Spleen (tissue), 11 donors: ENCODE data around the gene MLLT10. TPM values are rescaled to one million over a fixed set of nuclear protein-coding genes. Genes with fewer than 3 reads are reported as not detected.

Experiments
- DNase-seq: peaks from one replicate; pipeline ENCODE4 v3.0.0-alpha.2; 2020
- H3K27ac ChIP-seq, 8 donors: fragments of 200-600 bp; sonication (generic) in 7 of 8; 1 replicate in 4 of 8; 2 replicates in 4 of 8; pipeline versions ENCODE4 v1.5.0 to v1.8.0; 2016 to 2021; ENCODE audit warnings: inconsistent platforms in 4 of 8, mild to moderate bottlenecking in 4 of 8, moderate library complexity in 1 of 8
- H3K27me3 ChIP-seq, 7 donors: fragments of 200-600 bp; sonication (generic) in 6 of 7; replicated peaks in 1 of 7; 1 replicate in 4 of 7; 2 replicates in 3 of 7; pipeline versions ENCODE4 v1.5.0 to v1.8.0; 2016 to 2021; ENCODE audit warnings: inconsistent platforms in 3 of 7, mild to moderate bottlenecking in 1 of 7
- H3K36me3 ChIP-seq, 6 donors: fragments of 200-600 bp; sonication (generic) in 5 of 6; 1 replicate in 4 of 6; 2 replicates in 2 of 6; pipeline versions ENCODE4 v1.5.0 to v1.8.0; 2016 to 2021; ENCODE audit warnings: inconsistent platforms in 2 of 6
- H3K4me1 ChIP-seq, 6 donors: fragments of 200-600 bp; sonication (generic) in 5 of 6; 1 replicate in 3 of 6; 2 replicates in 3 of 6; pipeline versions ENCODE4 v1.5.0 to v1.8.0; 2016 to 2021; ENCODE audit warnings: inconsistent platforms in 3 of 6
- H3K4me3 ChIP-seq, 8 donors: fragments of 200-600 bp; sonication (generic) in 7 of 8; 1 replicate in 4 of 8; 2 replicates in 4 of 8; pipeline versions ENCODE4 v1.5.0 to v1.8.0; 2016 to 2021; ENCODE audit warnings: inconsistent platforms in 4 of 8, mild to moderate bottlenecking in 4 of 8, moderate library complexity in 2 of 8
- H3K9me3 ChIP-seq, 8 donors: fragments of 200-600 bp; sonication (generic) in 7 of 8; 1 replicate in 4 of 8; 2 replicates in 4 of 8; pipeline versions ENCODE4 v1.5.0 to v1.8.0; 2016 to 2021; ENCODE audit warnings: inconsistent platforms in 4 of 8
- POLR2A ChIP-seq, 3 donors: fragments of 450-650 bp; IDR thresholded peaks; one replicate each; pipeline ENCODE4 v1.5.1; 2017; ENCODE audit warnings: antibody characterized with exemption in 3 of 3, mild to moderate bottlenecking in 1 of 3
- POLR2AphosphoS5 ChIP-seq, 3 donors: sonication (generic); formaldehyde crosslinking; IDR thresholded peaks; one replicate each; pipeline ENCODE4 v1.5.1; 2017; ENCODE audit warnings: antibody characterized with exemption in 3 of 3
- WGBS, 5 donors: extraction: QIAGEN DNeasy Blood & Tissue Kit in 3 of 5; methylation state at CpG; one replicate each; pipeline versions ENCODE4 v1.1.5 to v1.1.7; 2013 to 2018; 5-methylcytosine and 5-hydroxymethylcytosine counted together
- intact Hi-C: fragments of 100-400 bp; cut with DNase I; formaldehyde crosslinking; loops from one replicate; pipeline ENCODE4 v1.15.0; 2023; ENCODE audit warnings: low total_unique reads
- polyA plus RNA-seq, 3 donors: library from polyadenylated mRNA; stranded (reverse); fragments of 200-250 nt; gene quantifications; one replicate each; pipeline ENCODE4 v1.2.1, GENCODE V29; 2013
- total RNA-seq, 7 donors: library from RNA; depleted of rRNA in 3 of 7; stranded (reverse); fragments of >200 nt in 3 of 7; fragmentation: NEBNext Ultra II Directional in 4 of 7; extraction: Animal tissue kit (Norgen Biotek cat#: 25700) in 4 of 7; gene quantifications; one replicate each; pipeline versions ENCODE4 v1.1.0 to v1.2.1, GENCODE V29; 2016 to 2021
- TF ChIP-seq, protein P1 (sequence below), 11 experiments: fragments of 200-600 bp in 7 of 11; fragments of 450-650 bp in 4 of 11; sonication (generic) in 4 of 11; IDR thresholded peaks in 8 of 11; conservative IDR thresholded peaks in 3 of 11; 1 replicate in 7 of 11; 2 replicates in 4 of 11; pipeline versions ENCODE4 v1.4.0 to v1.8.0; 2016 to 2021; ENCODE audit warnings: antibody characterized with exemption in 11 of 11, inconsistent platforms in 4 of 11, mild to moderate bottlenecking in 1 of 11
- donor health status: healthy with polysubstance abuse.
- donor health status: DM: no; HTN: no; CAD: no; lungs with moderate emphysema.
- donor health status: DM: no; HTN: no; CAD: no.
- donor health status: Bipolar disorder and iron deficiency.
- donor health status: healthy.
- donor health status: DM: no; HTN: no; CAD: no.
- donor health status: DM: yes; HTN: yes; CAD: no.

The MLLT10 gene
- total and polyA plus RNA-seq, 10 donors: 9.5 to 58.1 (median 43.0) TPM

DNA sequence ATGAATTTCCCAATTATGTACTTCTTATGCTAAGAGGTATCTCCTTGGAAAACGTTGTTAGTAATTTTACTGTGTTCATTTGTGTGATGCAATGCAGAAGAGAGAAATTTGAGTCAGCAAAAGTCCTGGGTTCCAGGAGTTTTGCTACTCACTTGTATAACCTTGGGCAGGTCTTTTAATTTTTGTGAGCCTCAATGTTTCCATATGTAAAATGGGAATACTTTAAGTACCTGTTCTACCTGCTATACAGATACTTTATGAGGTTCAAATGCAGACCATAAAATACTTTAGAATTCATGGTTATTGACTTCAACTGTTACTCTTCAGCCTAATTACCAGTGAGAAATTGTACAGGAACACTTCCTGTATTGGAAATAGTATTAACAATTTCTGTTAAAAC is 185.5 kb downstream of the MLLT10 start:
- Histone ChIP-seq H3K4me3 (no peak overlapping the region), H3K4me1 (peaks cover 0 to 10% (median 7%) of the 10 kb centered on the region in 6 donors), H3K36me3 (peaks cover 0 to 52% (median 5%) of the 10 kb centered on the region in 6 donors), H3K27me3 (no peaks in the 10 kb centered on the region), H3K9me3 (no peaks in the 10 kb centered on the region), H3K27ac (no peak overlapping the region)
- 53 to 85% (median 65%) methylated on average over 1 of the region's 1 CpG for WGBS, 5 donors
- no peak for DNase-seq
- TF ChIP-seq POLR2A (IDR thresholded peaks at IDR 0.05) (no peak), POLR2AphosphoS5 (IDR thresholded peaks at IDR 0.05) (no peak)
- TF ChIP-seq, protein P1, sequence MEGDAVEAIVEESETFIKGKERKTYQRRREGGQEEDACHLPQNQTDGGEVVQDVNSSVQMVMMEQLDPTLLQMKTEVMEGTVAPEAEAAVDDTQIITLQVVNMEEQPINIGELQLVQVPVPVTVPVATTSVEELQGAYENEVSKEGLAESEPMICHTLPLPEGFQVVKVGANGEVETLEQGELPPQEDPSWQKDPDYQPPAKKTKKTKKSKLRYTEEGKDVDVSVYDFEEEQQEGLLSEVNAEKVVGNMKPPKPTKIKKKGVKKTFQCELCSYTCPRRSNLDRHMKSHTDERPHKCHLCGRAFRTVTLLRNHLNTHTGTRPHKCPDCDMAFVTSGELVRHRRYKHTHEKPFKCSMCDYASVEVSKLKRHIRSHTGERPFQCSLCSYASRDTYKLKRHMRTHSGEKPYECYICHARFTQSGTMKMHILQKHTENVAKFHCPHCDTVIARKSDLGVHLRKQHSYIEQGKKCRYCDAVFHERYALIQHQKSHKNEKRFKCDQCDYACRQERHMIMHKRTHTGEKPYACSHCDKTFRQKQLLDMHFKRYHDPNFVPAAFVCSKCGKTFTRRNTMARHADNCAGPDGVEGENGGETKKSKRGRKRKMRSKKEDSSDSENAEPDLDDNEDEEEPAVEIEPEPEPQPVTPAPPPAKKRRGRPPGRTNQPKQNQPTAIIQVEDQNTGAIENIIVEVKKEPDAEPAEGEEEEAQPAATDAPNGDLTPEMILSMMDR (IDR thresholded peaks at IDR 0.05 in 8 of 11, conservative IDR thresholded peaks at IDR 0.05 in 3 of 11): no peak
- intact Hi-C loops: no loop called here

DNA sequence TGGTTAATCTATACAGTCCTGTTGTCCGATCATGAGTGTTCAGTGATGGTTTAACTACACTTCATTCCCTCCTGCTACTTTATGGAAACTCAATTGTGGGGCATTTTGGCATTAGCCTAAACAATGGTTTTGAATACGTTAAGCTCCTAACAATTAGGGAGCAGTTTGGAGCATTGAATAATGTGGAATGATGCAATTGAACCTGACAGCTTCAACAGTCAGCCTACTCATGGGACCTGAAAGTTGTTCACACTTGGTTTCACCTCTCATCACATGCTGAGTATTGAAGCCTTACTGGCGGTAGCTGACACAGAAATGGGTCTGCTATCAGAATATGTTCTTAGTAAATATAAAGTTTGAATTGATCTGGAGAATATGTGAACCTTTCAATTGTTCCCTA is 186.1 kb downstream of the MLLT10 start:
- Histone ChIP-seq H3K4me3 (no peak overlapping the region), H3K36me3 (peaks cover 0 to 46% (median 1%) of the 10 kb centered on the region in 6 donors), H3K27me3 (no peaks in the 10 kb centered on the region), H3K9me3 (no peaks in the 10 kb centered on the region), H3K4me1 (peaks cover 0 to 16% (median 12%) of the 10 kb centered on the region in 6 donors), H3K27ac (no peak overlapping the region)
- TF ChIP-seq POLR2AphosphoS5 (IDR thresholded peaks at IDR 0.05) (no peak), POLR2A (IDR thresholded peaks at IDR 0.05) (no peak)
- TF ChIP-seq, protein P1 (IDR thresholded peaks at IDR 0.05 in 8 of 11, conservative IDR thresholded peaks at IDR 0.05 in 3 of 11): no peak
- intact Hi-C loops: no loop called here
- no peak for DNase-seq
- WGBS, 5 donors: 89 to 97% (median 93%) methylated on average over 3 of the region's 3 CpGs

DNA sequence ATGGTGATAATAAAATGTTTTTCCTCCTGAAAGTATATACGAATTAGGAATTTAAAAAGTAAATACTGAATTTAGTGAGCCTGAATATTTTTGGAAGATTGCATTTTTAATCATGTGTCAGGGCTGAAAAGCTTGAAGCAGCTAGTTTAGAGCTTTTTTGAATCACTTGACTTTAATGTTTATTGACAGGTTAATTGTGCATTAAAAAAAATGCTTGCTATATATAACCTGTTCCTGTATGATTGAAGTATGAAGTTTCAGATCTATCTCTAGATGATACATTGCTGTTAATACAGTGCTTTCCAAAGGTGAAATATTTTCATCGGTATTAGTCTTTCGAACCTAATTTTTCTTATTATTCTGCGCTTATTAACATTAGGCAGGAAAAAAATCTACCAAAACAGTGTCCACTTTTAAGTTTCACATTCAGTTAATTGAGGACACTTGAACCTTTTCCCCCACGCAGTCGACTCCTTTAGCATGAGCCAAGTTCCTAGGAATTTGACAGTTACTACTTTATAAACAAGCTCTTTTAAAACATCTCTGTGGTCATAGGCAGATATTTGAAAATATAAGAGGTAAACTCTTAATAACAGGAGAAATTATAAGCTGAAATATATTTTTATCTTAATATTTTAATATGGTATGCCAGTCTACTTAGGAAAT is 187.1 kb downstream of the MLLT10 start:
- no peak for TF ChIP-seq POLR2AphosphoS5 (IDR thresholded peaks at IDR 0.05)
- TF ChIP-seq POLR2A (IDR thresholded peaks at IDR 0.05): no peak
- TF ChIP-seq, protein P1 (IDR thresholded peaks at IDR 0.05 in 8 of 11, conservative IDR thresholded peaks at IDR 0.05 in 3 of 11): no peak
- no peaks in the 10 kb centered on the region for H3K27me3 ChIP-seq
- H3K4me1 ChIP-seq: peaks cover 0 to 18% (median 14%) of the 10 kb centered on the region in 6 donors
- 82 to 88% (median 87%) methylated on average over 6 of the region's 6 CpGs for WGBS, 5 donors
- no peak overlapping the region for H3K4me3 ChIP-seq
- H3K27ac ChIP-seq: no peak overlapping the region
- H3K9me3 ChIP-seq: no peaks in the 10 kb centered on the region
- intact Hi-C loops: no loop called here
- no peak for DNase-seq
- peaks cover 0 to 38% (median 0%) of the 10 kb centered on the region in 6 donors for H3K36me3 ChIP-seq

DNA sequence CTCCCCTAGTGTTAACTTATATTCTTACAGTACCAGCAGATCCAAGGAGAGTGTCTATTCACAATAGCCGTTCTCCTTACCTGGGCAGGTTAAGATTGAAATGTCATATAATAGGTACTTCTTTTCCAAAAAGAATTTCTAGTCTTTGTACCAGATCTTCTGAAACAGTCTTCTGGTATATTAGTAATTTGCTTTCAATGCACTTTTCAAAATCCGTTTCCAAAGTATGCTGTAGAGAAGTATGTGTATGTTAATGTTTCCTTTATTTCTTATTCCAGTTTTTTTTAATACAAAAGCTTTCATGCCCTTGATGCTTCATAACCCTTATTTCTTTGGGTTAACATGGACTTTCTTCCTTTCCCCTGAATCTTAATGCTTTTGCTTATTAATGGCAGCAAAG is 188.2 kb downstream of the MLLT10 start:
- intact Hi-C loops: no loop called here
- H3K27ac ChIP-seq: no peak overlapping the region
- DNase-seq: no peak
- TF ChIP-seq, protein P1 (IDR thresholded peaks at IDR 0.05 in 8 of 11, conservative IDR thresholded peaks at IDR 0.05 in 3 of 11): no peak
- TF ChIP-seq POLR2A (IDR thresholded peaks at IDR 0.05) (no peak), POLR2AphosphoS5 (IDR thresholded peaks at IDR 0.05) (no peak)
- H3K36me3 ChIP-seq: peaks cover 0 to 41% (median 0%) of the 10 kb centered on the region in 6 donors
- no peaks in the 10 kb centered on the region for H3K27me3 ChIP-seq
- H3K4me3 ChIP-seq: no peak overlapping the region
- H3K4me1 ChIP-seq: peaks cover 0 to 20% (median 15%) of the 10 kb centered on the region in 6 donors
- WGBS, 5 donors: 94 to 99% (median 97%) methylated on average over 2 of the region's 2 CpGs
- H3K9me3 ChIP-seq: no peaks in the 10 kb centered on the region
